Neural cell (in vitro differentiated cells): ENCODE data around the gene CRLF3. TPM values are rescaled to one million over a fixed set of nuclear protein-coding genes. Genes with fewer than 3 reads are reported as not detected.

ENCODE experiments used
- H2AFZ ChIP-seq: fragments of 200-600, 300-800 bp; sonication (generic), shearing (Covaris generic); 2 replicates; pipeline ENCODE4 v1.6.0; 2014; ENCODE audit warnings: low read depth, mild to moderate bottlenecking, antibody characterized with exemption, low read length, moderate library complexity
- H3F3A ChIP-seq: fragments of 200-600 bp; shearing (Covaris generic); 2 replicates; pipeline ENCODE4 v1.6.1; 2016; ENCODE audit warnings: mild to moderate bottlenecking, moderate library complexity, mixed read lengths, antibody characterized with exemption, low read length; ENCODE audit not compliant: insufficient read depth, poor library complexity, severe bottlenecking
- H3K27ac ChIP-seq: fragments of 200-600, 300-800 bp; sonication (generic), shearing (Covaris generic); 2 replicates; pipeline ENCODE4 v1.5.1; 2014; ENCODE audit warnings: mild to moderate bottlenecking, low read length, moderate library complexity
- H3K27me3 ChIP-seq: fragments of 300-800, 200-600 bp; sonication (generic), shearing (Covaris generic); 2 replicates; pipeline ENCODE4 v1.6.0; 2014; ENCODE audit warnings: mild to moderate bottlenecking, low read depth, low read length, moderate library complexity; ENCODE audit not compliant: insufficient read depth
- H3K36me3 ChIP-seq: fragments of 300-800, 200-600 bp; sonication (generic), shearing (Covaris generic); 2 replicates; pipeline ENCODE4 v1.5.1; 2014; ENCODE audit warnings: mild to moderate bottlenecking, antibody characterized with exemption, low read length, moderate library complexity; ENCODE audit not compliant: insufficient read depth
- H3K4me2 ChIP-seq: fragments of 300-800, 200-600 bp; sonication (generic), shearing (Covaris generic); 2 replicates; pipeline ENCODE4 v1.6.0; 2014; ENCODE audit warnings: mild to moderate bottlenecking, low read length
- H3K4me3 ChIP-seq: fragments of 300-800, 200-600 bp; sonication (generic), shearing (Covaris generic); 2 replicates; pipeline ENCODE4 v1.5.1; 2014; ENCODE audit warnings: mild to moderate bottlenecking, low read length, moderate library complexity
- H3K79me2 ChIP-seq: fragments of 200-600 bp; shearing (Covaris generic); replicated peaks from 2 replicates; pipeline ENCODE4 v1.6.0; 2014; ENCODE audit warnings: mild to moderate bottlenecking, low read length, moderate library complexity; ENCODE audit not compliant: insufficient read depth
- H3K9ac ChIP-seq: fragments of 300-800, 200-600 bp; sonication (generic), shearing (Covaris generic); 2 replicates; pipeline ENCODE4 v1.6.1; 2016; ENCODE audit warnings: mild to moderate bottlenecking, low read length, mixed read lengths
- H3K9me2 ChIP-seq: fragments of 200-600 bp; shearing (Covaris generic); 2 replicates; pipeline ENCODE4 v1.6.1; 2016; ENCODE audit warnings: mild to moderate bottlenecking, low read length, mixed read lengths; ENCODE audit not compliant: insufficient read depth
- H3K9me3 ChIP-seq: fragments of 200-600, 300-800 bp; sonication (generic), shearing (Covaris generic); 2 replicates; pipeline ENCODE4 v1.6.1; 2016; ENCODE audit warnings: mild to moderate bottlenecking, mixed run types, low read length, moderate library complexity, mixed read lengths
- H4K20me1 ChIP-seq: fragments of 200-600 bp; shearing (Covaris generic); 2 replicates; pipeline ENCODE4 v1.6.1; 2016; ENCODE audit warnings: mild to moderate bottlenecking, mixed run types; ENCODE audit not compliant: insufficient read depth
- EP300 ChIP-seq: fragments of 450-650 bp; conservative IDR thresholded peaks from 2 replicates; pipeline ENCODE4 v1.6.1; 2014; ENCODE audit warnings: antibody characterized with exemption, mild to moderate bottlenecking, moderate library complexity; ENCODE audit not compliant: poor library complexity, severe bottlenecking
- EZH2 ChIP-seq: fragments of 200-600, 300-800 bp; shearing (Covaris generic), sonication (generic); IDR thresholded peaks from 2 replicates; pipeline ENCODE4 v1.6.1; 2014; ENCODE audit warnings: antibody characterized with exemption, low read length, borderline replicate concordance, mild to moderate bottlenecking; ENCODE audit not compliant: insufficient read depth, poor library complexity, severe bottlenecking
- MXI1 ChIP-seq: fragments of 450-650 bp; conservative IDR thresholded peaks from 2 replicates; pipeline ENCODE4 v1.6.1; 2014; ENCODE audit warnings: antibody characterized with exemption, mild to moderate bottlenecking; ENCODE audit not compliant: poor library complexity, severe bottlenecking
- POLR2AphosphoS5 ChIP-seq: IDR thresholded peaks from 2 replicates; pipeline ENCODE4 v1.6.1; 2012
- RAD21 ChIP-seq: fragments of 450-650 bp; conservative IDR thresholded peaks from 2 replicates; pipeline ENCODE4 v1.6.1; 2014; ENCODE audit warnings: antibody characterized with exemption, mild to moderate bottlenecking, moderate library complexity
- SMC3 ChIP-seq: fragments of 450-650 bp; conservative IDR thresholded peaks from 2 replicates; pipeline ENCODE4 v1.6.1; 2014; ENCODE audit warnings: antibody characterized with exemption, mild to moderate bottlenecking, moderate library complexity; ENCODE audit not compliant: poor library complexity
- TAF1 ChIP-seq: IDR thresholded peaks from 2 replicates; pipeline ENCODE4 v1.6.1; 2012; ENCODE audit warnings: low read depth
- polyA plus RNA-seq: library from polyadenylated mRNA; depleted of rRNA; stranded (reverse); fragments of >200 nt; gene quantifications from 2 replicates; pipeline ENCODE4 v1.2.3, GENCODE V29; 2014
- TF ChIP-seq, protein P1 (sequence below): IDR thresholded peaks from 2 replicates; pipeline ENCODE4 v1.6.1; 2012; ENCODE audit warnings: borderline replicate concordance
- TF ChIP-seq, protein P2 (sequence below): fragments of 450-650 bp; IDR thresholded peaks from 2 replicates; pipeline ENCODE4 v1.5.1; 2014; ENCODE audit warnings: antibody characterized with exemption, mild to moderate bottlenecking, moderate library complexity; ENCODE audit not compliant: poor library complexity, severe bottlenecking

CRLF3 gene
- polyA plus RNA-seq, 1 donor from 2014 or later: 6.7 TPM

DNA sequence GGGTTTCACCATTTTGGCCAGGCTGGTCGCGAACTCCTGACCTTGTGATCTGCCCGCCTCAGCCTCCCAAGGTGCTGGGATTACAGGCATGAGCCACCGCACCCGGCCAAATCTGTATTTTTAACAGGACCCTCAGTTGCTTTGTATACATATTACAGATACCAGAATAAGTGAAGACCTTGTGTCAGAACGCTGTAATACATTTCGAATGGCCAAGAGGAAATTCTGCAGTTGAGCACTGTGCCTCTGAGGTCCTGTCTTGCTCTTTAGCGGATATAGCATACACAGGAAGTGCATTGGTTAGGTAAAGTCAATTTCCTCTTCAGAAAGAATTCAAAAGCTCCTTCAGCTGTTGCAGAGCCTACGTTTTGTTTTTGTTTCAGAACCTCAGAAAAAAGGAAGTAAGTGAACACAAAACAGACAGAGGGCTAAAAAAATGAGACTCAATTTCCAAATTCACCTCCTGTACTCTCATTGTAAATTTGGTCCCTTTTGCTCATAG lies 15.7 kb downstream of the CRLF3 start:
- Histone ChIP-seq H3K27me3 (no peaks in the 10 kb centered on the region), H3K27ac (no peak overlapping the region), H3K9me3 (no peaks in the 10 kb centered on the region), H3K36me3 (no peaks in the 10 kb centered on the region), H3K79me2 (no peaks in the 10 kb centered on the region), H3K9me2 (no peaks in the 10 kb centered on the region), H3F3A (no peaks in the 10 kb centered on the region), H3K4me2 (no peak overlapping the region), H3K9ac (no peak overlapping the region), H4K20me1 (no peaks in the 10 kb centered on the region), H3K4me3 (no peak overlapping the region), H2AFZ (no peak overlapping the region)
- no peak for TF ChIP-seq EZH2
- TF ChIP-seq, protein P1, sequence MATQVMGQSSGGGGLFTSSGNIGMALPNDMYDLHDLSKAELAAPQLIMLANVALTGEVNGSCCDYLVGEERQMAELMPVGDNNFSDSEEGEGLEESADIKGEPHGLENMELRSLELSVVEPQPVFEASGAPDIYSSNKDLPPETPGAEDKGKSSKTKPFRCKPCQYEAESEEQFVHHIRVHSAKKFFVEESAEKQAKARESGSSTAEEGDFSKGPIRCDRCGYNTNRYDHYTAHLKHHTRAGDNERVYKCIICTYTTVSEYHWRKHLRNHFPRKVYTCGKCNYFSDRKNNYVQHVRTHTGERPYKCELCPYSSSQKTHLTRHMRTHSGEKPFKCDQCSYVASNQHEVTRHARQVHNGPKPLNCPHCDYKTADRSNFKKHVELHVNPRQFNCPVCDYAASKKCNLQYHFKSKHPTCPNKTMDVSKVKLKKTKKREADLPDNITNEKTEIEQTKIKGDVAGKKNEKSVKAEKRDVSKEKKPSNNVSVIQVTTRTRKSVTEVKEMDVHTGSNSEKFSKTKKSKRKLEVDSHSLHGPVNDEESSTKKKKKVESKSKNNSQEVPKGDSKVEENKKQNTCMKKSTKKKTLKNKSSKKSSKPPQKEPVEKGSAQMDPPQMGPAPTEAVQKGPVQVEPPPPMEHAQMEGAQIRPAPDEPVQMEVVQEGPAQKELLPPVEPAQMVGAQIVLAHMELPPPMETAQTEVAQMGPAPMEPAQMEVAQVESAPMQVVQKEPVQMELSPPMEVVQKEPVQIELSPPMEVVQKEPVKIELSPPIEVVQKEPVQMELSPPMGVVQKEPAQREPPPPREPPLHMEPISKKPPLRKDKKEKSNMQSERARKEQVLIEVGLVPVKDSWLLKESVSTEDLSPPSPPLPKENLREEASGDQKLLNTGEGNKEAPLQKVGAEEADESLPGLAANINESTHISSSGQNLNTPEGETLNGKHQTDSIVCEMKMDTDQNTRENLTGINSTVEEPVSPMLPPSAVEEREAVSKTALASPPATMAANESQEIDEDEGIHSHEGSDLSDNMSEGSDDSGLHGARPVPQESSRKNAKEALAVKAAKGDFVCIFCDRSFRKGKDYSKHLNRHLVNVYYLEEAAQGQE: no peak
- no peak for TF ChIP-seq MXI1
- TF ChIP-seq, protein P2, sequence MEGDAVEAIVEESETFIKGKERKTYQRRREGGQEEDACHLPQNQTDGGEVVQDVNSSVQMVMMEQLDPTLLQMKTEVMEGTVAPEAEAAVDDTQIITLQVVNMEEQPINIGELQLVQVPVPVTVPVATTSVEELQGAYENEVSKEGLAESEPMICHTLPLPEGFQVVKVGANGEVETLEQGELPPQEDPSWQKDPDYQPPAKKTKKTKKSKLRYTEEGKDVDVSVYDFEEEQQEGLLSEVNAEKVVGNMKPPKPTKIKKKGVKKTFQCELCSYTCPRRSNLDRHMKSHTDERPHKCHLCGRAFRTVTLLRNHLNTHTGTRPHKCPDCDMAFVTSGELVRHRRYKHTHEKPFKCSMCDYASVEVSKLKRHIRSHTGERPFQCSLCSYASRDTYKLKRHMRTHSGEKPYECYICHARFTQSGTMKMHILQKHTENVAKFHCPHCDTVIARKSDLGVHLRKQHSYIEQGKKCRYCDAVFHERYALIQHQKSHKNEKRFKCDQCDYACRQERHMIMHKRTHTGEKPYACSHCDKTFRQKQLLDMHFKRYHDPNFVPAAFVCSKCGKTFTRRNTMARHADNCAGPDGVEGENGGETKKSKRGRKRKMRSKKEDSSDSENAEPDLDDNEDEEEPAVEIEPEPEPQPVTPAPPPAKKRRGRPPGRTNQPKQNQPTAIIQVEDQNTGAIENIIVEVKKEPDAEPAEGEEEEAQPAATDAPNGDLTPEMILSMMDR: no peak
- no peak for TF ChIP-seq RAD21
- TF ChIP-seq EP300: no peak
- TF ChIP-seq SMC3: no peak
- no peak for TF ChIP-seq POLR2AphosphoS5
- TF ChIP-seq TAF1: no peak

DNA sequence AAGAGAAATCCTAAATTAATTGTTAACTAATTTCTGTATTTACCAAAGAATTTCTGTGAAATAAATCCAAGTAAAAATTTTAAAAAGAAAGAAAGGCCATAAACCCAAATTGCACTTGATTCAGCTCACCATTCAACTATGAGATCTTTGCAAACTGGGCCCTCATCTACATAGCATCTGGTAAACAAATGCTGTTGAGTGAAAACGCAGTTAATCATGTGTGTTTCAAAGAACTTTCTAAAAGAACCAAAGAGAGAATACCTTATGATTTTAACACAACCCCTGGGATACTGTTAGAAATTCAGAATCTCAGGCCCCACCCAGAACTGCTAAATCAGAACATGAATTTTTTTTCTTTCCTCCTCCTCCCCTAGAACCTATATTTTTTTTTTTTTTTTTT lies 16.6 kb downstream of the CRLF3 start:
- Histone ChIP-seq H3K9me2 (no peaks in the 10 kb centered on the region), H3K27ac (no peak overlapping the region), H4K20me1 (no peaks in the 10 kb centered on the region), H3K9me3 (no peaks in the 10 kb centered on the region), H3K79me2 (no peaks in the 10 kb centered on the region), H3K9ac (no peak overlapping the region), H3F3A (no peaks in the 10 kb centered on the region), H3K4me2 (no peak overlapping the region), H3K27me3 (no peaks in the 10 kb centered on the region), H3K36me3 (no peaks in the 10 kb centered on the region), H3K4me3 (no peak overlapping the region), H2AFZ (no peak overlapping the region)
- TF ChIP-seq POLR2AphosphoS5: no peak
- TF ChIP-seq, protein P2: no peak
- TF ChIP-seq EP300: no peak
- no peak for TF ChIP-seq MXI1
- no peak for TF ChIP-seq EZH2
- no peak for TF ChIP-seq SMC3
- TF ChIP-seq TAF1: no peak
- TF ChIP-seq, protein P1: no peak
